GM12878 (cell line): ENCODE measurements around the gene NFATC1. TPM values are rescaled to one million over a fixed set of nuclear protein-coding genes. Genes with fewer than 3 reads are reported as not detected.

Experiments used
- BMI1 ChIP-seq: fragments of 450-650 bp; IDR thresholded peaks from 2 replicates; pipeline ENCODE4 v1.6.1; 2016; ENCODE audit warnings: mild to moderate bottlenecking, moderate library complexity, borderline replicate concordance
- GATAD2B ChIP-seq: fragments of 450-650 bp; conservative IDR thresholded peaks from 2 replicates; pipeline ENCODE4 v1.6.1; 2017; ENCODE audit warnings: low read depth, mild to moderate bottlenecking, moderate library complexity
- MXI1 ChIP-seq: fragments of 150-350 bp; IDR thresholded peaks from 2 replicates; pipeline ENCODE4 v1.6.1; 2011; ENCODE audit warnings: low read depth, mild to moderate bottlenecking, inconsistent platforms, low read length, improper control_type of control experiment
- NFYA ChIP-seq: IDR thresholded peaks from 2 replicates; pipeline ENCODE4 v1.6.1; 2011; ENCODE audit warnings: low read depth, mild to moderate bottlenecking, low read length, improper control_type of control experiment, borderline replicate concordance
- NFYB ChIP-seq: IDR thresholded peaks from 2 replicates; pipeline ENCODE4 v1.6.1; 2011; ENCODE audit warnings: low read depth, mild to moderate bottlenecking, low read length, improper control_type of control experiment, moderate library complexity; ENCODE audit not compliant: insufficient read depth
- POU2F2 ChIP-seq: IDR thresholded peaks from 3 replicates; pipeline ENCODE4 v1.6.1; 2011; ENCODE audit warnings: low read depth, mild to moderate bottlenecking, low read length, borderline replicate concordance
- SKIL ChIP-seq: fragments of 450-650 bp; IDR thresholded peaks from 2 replicates; pipeline ENCODE4 v1.6.1; 2017; ENCODE audit warnings: mild to moderate bottlenecking, low read depth, inconsistent platforms; ENCODE audit not compliant: poor library complexity, severe bottlenecking
- SRF ChIP-seq, 2 experiments: IDR thresholded peaks; 2 replicates each; pipeline ENCODE4 v1.6.1; 2011; ENCODE audit warnings: low read depth in 2 of 2, low read length in 2 of 2, mild to moderate bottlenecking in 1 of 2, moderate library complexity in 1 of 2
- TCF3 ChIP-seq: IDR thresholded peaks from 2 replicates; pipeline ENCODE4 v1.6.1; 2012; ENCODE audit warnings: low read depth, mild to moderate bottlenecking, low read length, borderline replicate concordance; ENCODE audit not compliant: insufficient read depth
- ZNF687 ChIP-seq: fragments of 450-650 bp; IDR thresholded peaks from 2 replicates; pipeline ENCODE4 v1.6.1; 2017; ENCODE audit warnings: mild to moderate bottlenecking, moderate library complexity
- polyA plus RNA-seq, 11 experiments: library from polyadenylated mRNA; depleted of rRNA in 4 of 11; unstranded in 6 of 11; stranded (reverse) in 5 of 11; fragments of >200 nt; fragmentation: Nextera tagmentation in 4 of 11; fragmentation: Illumina TruSeq in 1 of 11; extraction: Ambion mirVana in 4 of 11; extraction: Trizol in 1 of 11; gene quantifications; 1 replicate in 1 of 11; 2 replicates in 10 of 11; pipeline versions ENCODE4 v1.2.1 to v1.2.3, GENCODE V29; 2011 to 2016; ENCODE audit warnings: inconsistent platforms in 2 of 11, missing spikeins in 2 of 11, low read depth in 1 of 11
- total RNA-seq, 4 experiments: library from RNA; depleted of rRNA in 3 of 4; stranded (reverse); fragments of >200 nt in 3 of 4; fragmentation: Illumina TruSeq in 1 of 4; extraction: Trizol in 1 of 4; gene quantifications; 2 replicates each; pipeline versions ENCODE4 v1.2.1 to v1.2.3, GENCODE V29; 2013 to 2021
- TF ChIP-seq, protein P1 (sequence below): fragments of 450-650 bp; IDR thresholded peaks from 2 replicates; pipeline ENCODE4 v1.6.1; 2017; ENCODE audit warnings: mild to moderate bottlenecking, moderate library complexity

Gene NFATC1
- total and polyA plus RNA-seq, 10 of the 15 experiments (the other 5 are each of a cell fraction or from before 2014, with no cell fraction given): 0.84 to 20.8 (median 5.1) TPM

- TF ChIP-seq, protein P1, sequence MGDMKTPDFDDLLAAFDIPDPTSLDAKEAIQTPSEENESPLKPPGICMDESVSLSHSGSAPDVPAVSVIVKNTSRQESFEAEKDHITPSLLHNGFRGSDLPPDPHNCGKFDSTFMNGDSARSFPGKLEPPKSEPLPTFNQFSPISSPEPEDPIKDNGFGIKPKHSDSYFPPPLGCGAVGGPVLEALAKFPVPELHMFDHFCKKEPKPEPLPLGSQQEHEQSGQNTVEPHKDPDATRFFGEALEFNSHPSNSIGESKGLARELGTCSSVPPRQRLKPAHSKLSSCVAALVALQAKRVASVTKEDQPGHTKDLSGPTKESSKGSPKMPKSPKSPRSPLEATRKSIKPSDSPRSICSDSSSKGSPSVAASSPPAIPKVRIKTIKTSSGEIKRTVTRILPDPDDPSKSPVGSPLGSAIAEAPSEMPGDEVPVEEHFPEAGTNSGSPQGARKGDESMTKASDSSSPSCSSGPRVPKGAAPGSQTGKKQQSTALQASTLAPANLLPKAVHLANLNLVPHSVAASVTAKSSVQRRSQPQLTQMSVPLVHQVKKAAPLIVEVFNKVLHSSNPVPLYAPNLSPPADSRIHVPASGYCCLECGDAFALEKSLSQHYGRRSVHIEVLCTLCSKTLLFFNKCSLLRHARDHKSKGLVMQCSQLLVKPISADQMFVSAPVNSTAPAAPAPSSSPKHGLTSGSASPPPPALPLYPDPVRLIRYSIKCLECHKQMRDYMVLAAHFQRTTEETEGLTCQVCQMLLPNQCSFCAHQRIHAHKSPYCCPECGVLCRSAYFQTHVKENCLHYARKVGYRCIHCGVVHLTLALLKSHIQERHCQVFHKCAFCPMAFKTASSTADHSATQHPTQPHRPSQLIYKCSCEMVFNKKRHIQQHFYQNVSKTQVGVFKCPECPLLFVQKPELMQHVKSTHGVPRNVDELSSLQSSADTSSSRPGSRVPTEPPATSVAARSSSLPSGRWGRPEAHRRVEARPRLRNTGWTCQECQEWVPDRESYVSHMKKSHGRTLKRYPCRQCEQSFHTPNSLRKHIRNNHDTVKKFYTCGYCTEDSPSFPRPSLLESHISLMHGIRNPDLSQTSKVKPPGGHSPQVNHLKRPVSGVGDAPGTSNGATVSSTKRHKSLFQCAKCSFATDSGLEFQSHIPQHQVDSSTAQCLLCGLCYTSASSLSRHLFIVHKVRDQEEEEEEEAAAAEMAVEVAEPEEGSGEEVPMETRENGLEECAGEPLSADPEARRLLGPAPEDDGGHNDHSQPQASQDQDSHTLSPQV: no peak
- TF ChIP-seq BMI1 (no peak), MXI1 (no peak), POU2F2 (no peak), SRF (IDR thresholded peaks at IDR 0.05; ENCODE audit: low read depth in 2 of 2, low read length in 2 of 2) (no peak), NFYA (no peak), ZNF687 (no peak), GATAD2B (no peak), TCF3 (no peak), SKIL (no peak), NFYB (no peak)
- TF ChIP-seq, all 136 proteins: peak for 0
Observed at GRCh38 chr18:79526468-79527460, 131.0 kb downstream of the NFATC1 start (continued).
